SK-N-SH (cell line): ENCODE data around the gene HHATL. TPM values are rescaled to one million over a fixed set of nuclear protein-coding genes. Genes with fewer than 3 reads are reported as not detected.

Source experiments
- CTCF ChIA-PET: fragments of 300-600, 350-600 bp; formaldehyde crosslinking; extraction: SDS; loops from one replicate; lab custom pipeline; 2021; lab: Yijun Ruan, JAX
- POLR2A ChIA-PET: fragments of 350-600 bp; sonication (Branson Sonifier 250); formaldehyde crosslinking; extraction: SDS; loops from one replicate; lab custom pipeline; 2020; ENCODE audit warnings: antibody characterized with exemption, inconsistent platforms; lab: Yijun Ruan, JAX
- DNase-seq: peaks from one replicate; pipeline ENCODE4 v3.0.0; 2012
- H2AFZ ChIP-seq: fragments of 200-600 bp; sonication (generic); 2 replicates; pipeline ENCODE4 v1.8.1; 2016; ENCODE audit warnings: antibody characterized with exemption, mild to moderate bottlenecking, low read depth
- H3F3A ChIP-seq: fragments of 200-600 bp; sonication (generic); replicated peaks from 2 replicates; pipeline ENCODE3; 2016; ENCODE audit warnings: antibody characterized with exemption, mild to moderate bottlenecking; ENCODE audit not compliant: insufficient read depth
- H3K27ac ChIP-seq, 2 experiments: fragments of 200-500 bp in 1 of 2; fragments of 200-600 bp in 1 of 2; sonication (Bioruptor generic) in 1 of 2; sonication (generic), shearing (Covaris generic) in 1 of 2; 2 replicates each; pipeline versions ENCODE4 v1.5.1 to v1.6.1; 2014 to 2016; ENCODE audit warnings: low read depth in 2 of 2, inconsistent platforms in 1 of 2, low read length in 1 of 2, mild to moderate bottlenecking in 1 of 2, mixed read lengths in 1 of 2
- H3K27me3 ChIP-seq: fragments of 200-600 bp; sonication (generic), shearing (Covaris generic); 2 replicates; pipeline ENCODE4 v1.6.1; 2016; ENCODE audit warnings: mixed run types; ENCODE audit not compliant: insufficient read depth
- H3K36me3 ChIP-seq, 2 experiments: fragments of 200-500 bp in 1 of 2; fragments of 200-600 bp in 1 of 2; sonication (Bioruptor generic) in 1 of 2; sonication (generic) in 1 of 2; replicated peaks in 1 of 2; 2 replicates each; pipeline versions ENCODE3 to v1.5.1; 2014 to 2016; ENCODE audit warnings: low read length in 1 of 2, mild to moderate bottlenecking in 1 of 2; ENCODE audit not compliant: insufficient read depth in 2 of 2, control insufficient read depth in 1 of 2
- H3K4me1 ChIP-seq, 2 experiments: fragments of 200-500 bp in 1 of 2; fragments of 200-600 bp in 1 of 2; sonication (Bioruptor generic) in 1 of 2; sonication (generic), shearing (Covaris generic) in 1 of 2; 2 replicates each; pipeline versions ENCODE4 v1.5.1 to v1.6.1; 2014 to 2016; ENCODE audit warnings: low read depth in 1 of 2, low read length in 1 of 2, mixed run types in 1 of 2; ENCODE audit not compliant: insufficient read depth in 2 of 2, control insufficient read depth in 1 of 2
- H3K4me2 ChIP-seq: fragments of 200-600 bp; sonication (generic), shearing (Covaris generic); 2 replicates; pipeline ENCODE4 v1.6.1; 2017; ENCODE audit warnings: mixed run types
- H3K4me3 ChIP-seq, 2 experiments: fragments of 200-500 bp in 1 of 2; fragments of 200-600 bp in 1 of 2; sonication (Bioruptor generic) in 1 of 2; sonication (generic), shearing (Covaris generic) in 1 of 2; 2 replicates each; pipeline versions ENCODE4 v1.5.1 to v1.8.1; 2014 to 2016; ENCODE audit warnings: low read depth in 2 of 2, inconsistent platforms in 1 of 2, low read length in 1 of 2, mild to moderate bottlenecking in 1 of 2, mixed read lengths in 1 of 2, moderate library complexity in 1 of 2
- H3K79me2 ChIP-seq: fragments of 200-600 bp; sonication (generic); 2 replicates; pipeline ENCODE4 v1.8.1; 2017; ENCODE audit warnings: mild to moderate bottlenecking; ENCODE audit not compliant: insufficient read depth
- H3K9ac ChIP-seq: fragments of 200-600 bp; sonication (generic); 2 replicates; pipeline ENCODE4 v1.6.1; 2017; ENCODE audit warnings: mixed run types
- H3K9me2 ChIP-seq: fragments of 200-600 bp; sonication (generic); 2 replicates; pipeline ENCODE4 v1.6.1; 2017; ENCODE audit warnings: mixed run types
- H3K9me3 ChIP-seq: fragments of 200-600 bp; sonication (generic); 2 replicates; pipeline ENCODE4 v1.6.1; 2017; ENCODE audit warnings: mixed run types, mild to moderate bottlenecking, moderate library complexity
- H4K20me1 ChIP-seq: fragments of 200-600 bp; sonication (generic); 2 replicates; pipeline ENCODE4 v1.6.1; 2017; ENCODE audit warnings: mild to moderate bottlenecking, mixed run types; ENCODE audit not compliant: insufficient read depth
- CTCF ChIP-seq: fragments of 200-600 bp; sonication (generic); IDR thresholded peaks from 2 replicates; pipeline ENCODE4 v1.6.1; 2017; ENCODE audit warnings: antibody characterized with exemption, mild to moderate bottlenecking, moderate library complexity
- EZH2phosphoT487 ChIP-seq: fragments of 200-600 bp; sonication (generic); IDR thresholded peaks from 2 replicates; pipeline ENCODE4 v1.6.1; 2017; ENCODE audit warnings: low read depth, mixed run types, mild to moderate bottlenecking, antibody characterized with exemption, moderate library complexity, borderline replicate concordance
- RCOR1 ChIP-seq: fragments of 150-350 bp; IDR thresholded peaks from 2 replicates; pipeline ENCODE4 v1.6.1; 2017; ENCODE audit warnings: antibody characterized with exemption, low read length
- RFX5 ChIP-seq: IDR thresholded peaks from 2 replicates; pipeline ENCODE4 v1.6.1; 2012; ENCODE audit warnings: mild to moderate bottlenecking, improper control_type of control experiment, low read length
- SIN3A ChIP-seq: IDR thresholded peaks from 2 replicates; pipeline ENCODE4 v1.6.1; 2012; ENCODE audit warnings: low read depth, mild to moderate bottlenecking, low read length, moderate library complexity, borderline replicate concordance
- TCF12 ChIP-seq: IDR thresholded peaks from 2 replicates; pipeline ENCODE4 v1.4.0; 2012
- WGBS: methylation state at CpG from one replicate; pipeline ENCODE4 v1.1.6; 2017; ENCODE audit warnings: low lambda C conversion rate; 5-methylcytosine and 5-hydroxymethylcytosine counted together
- polyA plus RNA-seq, 3 experiments: library from polyadenylated mRNA; depleted of rRNA; stranded (reverse); fragments of >200 nt; gene quantifications; 2 replicates each; pipeline ENCODE4 v1.2.3, GENCODE V29; 2012
- TF ChIP-seq, protein P1 (sequence below): fragments of 150-350 bp; IDR thresholded peaks from 2 replicates; pipeline ENCODE4 v1.6.1; 2017; ENCODE audit warnings: antibody characterized with exemption, low read length, low read depth, borderline replicate concordance
- TF ChIP-seq, protein P2 (sequence below): IDR thresholded peaks from 2 replicates; pipeline ENCODE4 v1.4.0; 2012; ENCODE audit warnings: low read depth
- TF ChIP-seq, protein P3 (sequence below): IDR thresholded peaks from 2 replicates; pipeline ENCODE4 v1.4.0; 2012; ENCODE audit warnings: low read depth, borderline replicate concordance

The HHATL gene
- polyA plus RNA-seq, 1 of the 3 experiments (the other 2 are of a cell fraction) = not detected

DNA sequence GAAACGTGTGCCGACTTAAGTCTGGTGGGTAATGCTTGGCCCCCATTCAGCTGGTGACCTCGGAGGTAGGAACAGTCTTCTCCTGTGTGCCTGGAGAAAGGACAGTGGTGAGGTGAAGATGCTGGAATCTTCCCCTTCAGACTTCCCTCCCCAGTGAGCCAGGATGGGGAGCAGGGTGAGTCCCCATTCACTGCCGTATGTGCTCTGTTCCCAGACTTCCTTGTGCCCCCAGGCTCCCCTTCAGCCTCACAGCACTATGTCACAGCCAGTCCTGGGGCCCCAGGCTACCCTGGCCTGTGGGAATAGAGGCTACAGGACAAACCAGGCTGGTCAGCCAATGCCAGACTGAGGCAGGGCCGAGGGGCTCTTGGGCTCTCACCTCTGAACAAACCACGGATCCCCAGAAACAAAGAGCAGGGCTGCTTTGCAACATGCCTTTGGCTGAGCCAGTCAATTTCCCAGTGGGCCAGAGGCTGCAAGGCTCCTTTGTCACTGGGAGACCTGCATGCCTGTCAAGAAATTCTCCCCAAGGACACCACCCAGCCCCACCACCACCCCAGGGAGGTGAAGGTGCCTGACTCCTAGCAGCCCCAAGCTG, 31.8 kb upstream of the HHATL start:
- TF ChIP-seq, protein P1, sequence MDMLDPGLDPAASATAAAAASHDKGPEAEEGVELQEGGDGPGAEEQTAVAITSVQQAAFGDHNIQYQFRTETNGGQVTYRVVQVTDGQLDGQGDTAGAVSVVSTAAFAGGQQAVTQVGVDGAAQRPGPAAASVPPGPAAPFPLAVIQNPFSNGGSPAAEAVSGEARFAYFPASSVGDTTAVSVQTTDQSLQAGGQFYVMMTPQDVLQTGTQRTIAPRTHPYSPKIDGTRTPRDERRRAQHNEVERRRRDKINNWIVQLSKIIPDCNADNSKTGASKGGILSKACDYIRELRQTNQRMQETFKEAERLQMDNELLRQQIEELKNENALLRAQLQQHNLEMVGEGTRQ = no peak
- TF ChIP-seq, protein P2, sequence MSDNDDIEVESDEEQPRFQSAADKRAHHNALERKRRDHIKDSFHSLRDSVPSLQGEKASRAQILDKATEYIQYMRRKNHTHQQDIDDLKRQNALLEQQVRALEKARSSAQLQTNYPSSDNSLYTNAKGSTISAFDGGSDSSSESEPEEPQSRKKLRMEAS = no peak
- Histone ChIP-seq H4K20me1 (no peaks in the 10 kb centered on the region), H3K27ac (no peak overlapping the region), H3K4me1 (peaks cover 0 to 10% of the 10 kb centered on the region in 2 experiments; a peak in 1 of 4 replicates), H3K4me3 (no peak overlapping the region), H2AFZ (no peak overlapping the region), H3K36me3 (no peaks in the 10 kb centered on the region), H3K9ac (no peak overlapping the region), H3F3A (no peaks in the 10 kb centered on the region), H3K79me2 (no peaks in the 10 kb centered on the region), H3K27me3 (no peaks in the 10 kb centered on the region; the same call in 1 of the 2 replicates), H3K9me3 (no peaks in the 10 kb centered on the region), H3K4me2 (no peak overlapping the region), H3K9me2 (no peaks in the 10 kb centered on the region)
- DNase-seq = no peak
- POLR2A ChIA-PET = no interaction called here
- 46% methylated on average over 4 of the region's 6 CpGs for whole genome bisulfite sequencing
- CTCF ChIA-PET = interaction anchor here (1.3 to 3.3 kb wide), 3 partner anchors 10 to 85 kb away, joined by 3 to 16 read pairs (median 11); no protein-coding TSS in a partner anchor

DNA sequence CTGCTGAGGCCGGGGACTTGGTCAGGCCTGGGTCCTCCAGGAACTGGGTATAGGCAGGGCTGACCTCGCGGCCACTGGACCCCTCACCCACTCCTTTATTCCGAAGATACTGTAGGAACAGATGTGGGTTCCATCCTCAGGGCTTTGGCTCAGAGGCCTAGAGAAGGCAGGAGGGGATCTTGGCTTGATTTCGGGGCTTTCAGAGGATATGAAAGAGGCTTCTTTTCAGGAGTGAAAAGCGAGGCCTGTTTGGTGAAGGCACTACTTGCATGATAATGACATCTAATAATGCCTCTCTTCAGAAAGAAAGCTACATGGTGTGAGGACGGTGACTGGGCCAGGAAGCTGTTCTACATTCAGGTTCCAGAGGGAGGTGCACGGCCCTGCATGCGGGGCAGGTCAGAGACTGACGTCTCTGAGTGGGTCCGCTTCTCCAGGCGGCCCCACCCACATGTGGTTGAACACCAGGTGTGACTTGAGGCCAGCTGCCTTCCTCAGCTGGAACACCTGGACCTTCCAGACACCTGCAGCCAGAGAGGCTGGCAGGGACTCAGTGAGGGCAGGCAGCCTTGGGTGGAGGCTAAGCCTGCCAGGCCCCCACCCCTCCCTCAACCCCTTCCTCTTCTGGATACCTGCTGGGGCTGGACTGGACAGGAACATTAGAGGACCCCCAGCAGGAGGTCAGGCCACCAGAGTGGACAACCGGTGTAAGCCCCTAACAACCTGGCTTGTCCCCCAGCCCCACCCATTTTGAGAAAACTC, 31.1 kb upstream of the HHATL start:
- WGBS = 60% methylated on average over 11 of the region's 13 CpGs
- ChIA-PET POLR2A (no interaction called here), CTCF (interaction anchor here (0.9 to 3.3 kb wide), 2 partner anchors 11 to 14 kb away, joined by 3 to 16 read pairs; no protein-coding TSS in a partner anchor)
- Histone ChIP-seq H2AFZ (no peak overlapping the region), H3F3A (no peaks in the 10 kb centered on the region), H3K4me1 (peaks cover 0 to 12% of the 10 kb centered on the region in 2 experiments; a peak in 1 of 4 replicates), H3K79me2 (no peaks in the 10 kb centered on the region), H3K27ac (no peak overlapping the region), H3K4me2 (no peak overlapping the region), H3K9me2 (no peaks in the 10 kb centered on the region), H3K27me3 (no peaks in the 10 kb centered on the region; the same call in 1 of the 2 replicates), H3K9me3 (no peaks in the 10 kb centered on the region), H4K20me1 (no peaks in the 10 kb centered on the region), H3K36me3 (no peaks in the 10 kb centered on the region), H3K9ac (no peak overlapping the region), H3K4me3 (no peak overlapping the region)
- no peak for TF ChIP-seq RCOR1
- TF ChIP-seq CTCF = no peak
- TF ChIP-seq, protein P3, sequence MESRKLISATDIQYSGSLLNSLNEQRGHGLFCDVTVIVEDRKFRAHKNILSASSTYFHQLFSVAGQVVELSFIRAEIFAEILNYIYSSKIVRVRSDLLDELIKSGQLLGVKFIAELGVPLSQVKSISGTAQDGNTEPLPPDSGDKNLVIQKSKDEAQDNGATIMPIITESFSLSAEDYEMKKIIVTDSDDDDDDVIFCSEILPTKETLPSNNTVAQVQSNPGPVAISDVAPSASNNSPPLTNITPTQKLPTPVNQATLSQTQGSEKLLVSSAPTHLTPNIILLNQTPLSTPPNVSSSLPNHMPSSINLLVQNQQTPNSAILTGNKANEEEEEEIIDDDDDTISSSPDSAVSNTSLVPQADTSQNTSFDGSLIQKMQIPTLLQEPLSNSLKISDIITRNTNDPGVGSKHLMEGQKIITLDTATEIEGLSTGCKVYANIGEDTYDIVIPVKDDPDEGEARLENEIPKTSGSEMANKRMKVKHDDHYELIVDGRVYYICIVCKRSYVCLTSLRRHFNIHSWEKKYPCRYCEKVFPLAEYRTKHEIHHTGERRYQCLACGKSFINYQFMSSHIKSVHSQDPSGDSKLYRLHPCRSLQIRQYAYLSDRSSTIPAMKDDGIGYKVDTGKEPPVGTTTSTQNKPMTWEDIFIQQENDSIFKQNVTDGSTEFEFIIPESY = no peak
- TF ChIP-seq, protein P2 = no peak
- no peak for TF ChIP-seq EZH2phosphoT487
- no peak for TF ChIP-seq SIN3A
- TF ChIP-seq TCF12 = no peak
- no peak for TF ChIP-seq RFX5
- TF ChIP-seq, protein P1 = no peak
- no peak for DNase-seq
